ENCODE data around the gene TMEM108.

The TMEM108 gene

DNA sequence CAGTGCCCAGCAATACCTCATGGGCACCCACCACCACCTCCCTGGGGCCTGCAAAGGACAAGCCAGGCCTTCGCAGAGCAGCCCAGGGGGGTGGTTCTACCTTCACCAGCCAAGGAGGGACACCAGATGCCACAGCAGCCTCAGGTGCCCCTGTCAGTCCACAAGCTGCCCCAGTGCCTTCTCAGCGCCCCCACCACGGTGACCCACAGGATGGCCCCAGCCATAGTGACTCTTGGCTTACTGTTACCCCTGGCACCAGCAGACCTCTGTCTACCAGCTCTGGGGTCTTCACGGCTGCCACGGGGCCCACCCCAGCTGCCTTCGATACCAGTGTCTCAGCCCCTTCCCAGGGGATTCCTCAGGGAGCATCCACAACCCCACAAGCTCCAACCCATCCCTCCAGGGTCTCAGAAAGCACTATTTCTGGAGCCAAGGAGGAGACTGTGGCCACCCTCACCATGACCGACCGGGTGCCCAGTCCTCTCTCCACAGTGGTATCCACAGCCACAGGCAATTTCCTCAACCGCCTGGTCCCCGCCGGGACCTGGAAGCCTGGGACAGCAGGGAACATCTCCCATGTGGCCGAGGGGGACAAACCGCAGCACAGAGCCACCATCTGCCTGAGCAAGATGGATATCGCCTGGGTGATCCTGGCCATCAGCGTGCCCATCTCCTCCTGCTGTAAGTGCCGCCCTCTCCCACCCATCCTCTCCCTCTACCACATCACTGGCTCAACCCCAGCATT lies 342.5 kb downstream of the TMEM108 start:
- TF ChIP-seq ZC3H10 (CRISPR knock-in tag; IDR thresholded peaks at IDR 0.05) (no peak), ARNTL (CRISPR knock-in tag; IDR thresholded peaks at IDR 0.05; ENCODE audit: borderline replicate concordance, low read depth) (no peak), ZNF565 (CRISPR knock-in tag; conservative IDR thresholded peaks at IDR 0.05; ENCODE audit: low read depth) (no peak), GLIS3 (CRISPR knock-in tag; IDR thresholded peaks at IDR 0.05) (no peak), ZNF8 (CRISPR knock-in tag; IDR thresholded peaks at IDR 0.05) (no peak), TCF4 (CRISPR knock-in tag; IDR thresholded peaks at IDR 0.05; ENCODE audit: borderline replicate concordance) (no peak), CSDC2 (CRISPR knock-in tag; IDR thresholded peaks at IDR 0.05) (no peak), ISL1 (CRISPR knock-in tag; IDR thresholded peaks at IDR 0.05) (no peak), ESRRG (CRISPR knock-in tag; IDR thresholded peaks at IDR 0.05) (no peak), SNAI2 (CRISPR knock-in tag; IDR thresholded peaks at IDR 0.05) (no peak), ZFP3 (CRISPR knock-in tag; IDR thresholded peaks at IDR 0.05) (no peak), OSR1 (CRISPR knock-in tag; IDR thresholded peaks at IDR 0.05) (no peak), CREB5 (CRISPR knock-in tag; IDR thresholded peaks at IDR 0.05; ENCODE audit: low read depth) (no peak), TSHZ2 (CRISPR knock-in tag; IDR thresholded peaks at IDR 0.05) (no peak), RARB (CRISPR knock-in tag; IDR thresholded peaks at IDR 0.05) (no peak), CSRNP3 (CRISPR knock-in tag; IDR thresholded peaks at IDR 0.05) (no peak), ZNF70 (CRISPR knock-in tag; IDR thresholded peaks at IDR 0.05) (no peak), BACH2 (CRISPR knock-in tag; IDR thresholded peaks at IDR 0.05; ENCODE audit: borderline replicate concordance) (no peak)
- TF ChIP-seq, protein P1, sequence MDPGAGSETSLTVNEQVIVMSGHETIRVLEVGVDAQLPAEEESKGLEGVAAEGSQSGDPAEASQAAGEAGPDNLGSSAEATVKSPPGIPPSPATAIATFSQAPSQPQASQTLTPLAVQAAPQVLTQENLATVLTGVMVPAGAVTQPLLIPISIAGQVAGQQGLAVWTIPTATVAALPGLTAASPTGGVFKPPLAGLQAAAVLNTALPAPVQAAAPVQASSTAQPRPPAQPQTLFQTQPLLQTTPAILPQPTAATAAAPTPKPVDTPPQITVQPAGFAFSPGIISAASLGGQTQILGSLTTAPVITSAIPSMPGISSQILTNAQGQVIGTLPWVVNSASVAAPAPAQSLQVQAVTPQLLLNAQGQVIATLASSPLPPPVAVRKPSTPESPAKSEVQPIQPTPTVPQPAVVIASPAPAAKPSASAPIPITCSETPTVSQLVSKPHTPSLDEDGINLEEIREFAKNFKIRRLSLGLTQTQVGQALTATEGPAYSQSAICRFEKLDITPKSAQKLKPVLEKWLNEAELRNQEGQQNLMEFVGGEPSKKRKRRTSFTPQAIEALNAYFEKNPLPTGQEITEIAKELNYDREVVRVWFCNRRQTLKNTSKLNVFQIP (CRISPR knock-in tag; IDR thresholded peaks at IDR 0.05; ENCODE audit: borderline replicate concordance, low read depth) = no peak
- no peak for ATAC-seq

DNA sequence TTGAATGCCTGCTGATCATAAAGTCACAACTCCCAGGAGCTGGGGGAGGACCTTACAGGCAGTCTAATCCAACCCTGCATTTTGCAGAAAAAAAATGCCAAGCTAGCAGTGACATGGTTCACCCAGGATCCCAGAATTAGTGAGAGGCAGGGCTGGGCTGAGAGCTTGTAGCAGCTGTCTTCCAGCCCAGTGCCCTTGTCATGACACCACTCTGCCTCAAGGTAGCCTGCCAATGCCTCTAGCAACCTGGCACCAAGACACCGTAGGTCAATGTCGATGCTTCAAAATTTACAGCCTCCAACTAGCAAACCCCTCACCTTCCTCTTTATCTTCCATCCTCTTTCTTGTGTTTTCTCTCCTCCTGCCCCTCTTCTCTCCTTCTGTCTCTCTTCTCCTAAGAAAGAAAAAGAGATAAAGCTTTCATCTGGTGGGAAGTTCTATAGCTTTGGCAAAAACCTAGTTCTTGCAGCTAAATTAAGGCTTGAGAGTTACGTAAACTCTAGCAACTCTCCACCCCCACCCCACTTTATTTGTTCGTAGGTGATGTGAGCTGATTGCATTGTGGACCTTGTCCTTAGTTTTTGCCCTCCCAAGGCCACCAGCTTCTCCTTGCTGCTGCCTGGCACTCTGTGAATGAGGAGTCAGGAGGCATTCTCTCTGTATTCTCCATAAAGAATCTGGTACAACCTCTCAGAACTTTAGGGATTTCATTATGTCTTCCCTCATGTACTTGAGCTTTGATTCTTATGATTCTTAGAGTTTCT lies 343.3 kb downstream of the TMEM108 start:
- no peak for ATAC-seq
- TF ChIP-seq SNAI2 (CRISPR knock-in tag; IDR thresholded peaks at IDR 0.05) (no peak), CREB5 (CRISPR knock-in tag; IDR thresholded peaks at IDR 0.05; ENCODE audit: low read depth) (no peak), ZC3H10 (CRISPR knock-in tag; IDR thresholded peaks at IDR 0.05) (no peak), GLIS3 (CRISPR knock-in tag; IDR thresholded peaks at IDR 0.05) (no peak), TSHZ2 (CRISPR knock-in tag; IDR thresholded peaks at IDR 0.05) (no peak), PPARA (CRISPR knock-in tag; IDR thresholded peaks at IDR 0.05; ENCODE audit: borderline replicate concordance) (no peak), ZNF70 (CRISPR knock-in tag; IDR thresholded peaks at IDR 0.05) (no peak), TCF4 (CRISPR knock-in tag; IDR thresholded peaks at IDR 0.05; ENCODE audit: borderline replicate concordance) (no peak), ISL1 (CRISPR knock-in tag; IDR thresholded peaks at IDR 0.05) (no peak)
